OCI-LY1 (cell line): Measurements from ENCODE around the gene KIRREL3.
"Not testable (repeated sequence)": the region's sequence is repeated elsewhere in the genome, so short reads cannot be mapped to it uniquely, and the experiment has no call there.

ENCODE experiments used
- H2AFZ ChIP-seq: fragments of 200-600 bp; sonication (generic), shearing (Covaris generic); 2 replicates; pipeline ENCODE4 v1.6.0; 2014; ENCODE audit warnings: antibody characterized with exemption, mild to moderate bottlenecking, low read length
- H3F3A ChIP-seq: fragments of 200-600 bp; sonication (generic), shearing (Covaris generic); 2 replicates; pipeline ENCODE4 v1.6.0; 2014; ENCODE audit warnings: mild to moderate bottlenecking, antibody characterized with exemption, low read length, moderate library complexity; ENCODE audit not compliant: insufficient read depth
- H3K27ac ChIP-seq: fragments of 200-600 bp; sonication (generic); 2 replicates; pipeline ENCODE4 v1.5.1; 2014; ENCODE audit warnings: low read length, mixed run types, mild to moderate bottlenecking, low read depth; ENCODE audit not compliant: poor library complexity, severe bottlenecking
- H3K27me3 ChIP-seq: fragments of 200-600 bp; sonication (generic); 2 replicates; pipeline ENCODE4 v1.6.0; 2014; ENCODE audit warnings: antibody characterized with exemption, mild to moderate bottlenecking, low read length, moderate library complexity; ENCODE audit not compliant: insufficient read depth
- H3K36me3 ChIP-seq: fragments of 200-600 bp; sonication (generic); 2 replicates; pipeline ENCODE4 v1.6.1; 2014; ENCODE audit warnings: mild to moderate bottlenecking, antibody characterized with exemption, low read length, moderate library complexity, mixed read lengths; ENCODE audit not compliant: insufficient read depth
- H3K4me1 ChIP-seq: fragments of 200-600 bp; sonication (generic); 2 replicates; pipeline ENCODE4 v1.5.1; 2014; ENCODE audit warnings: mild to moderate bottlenecking, low read length, moderate library complexity; ENCODE audit not compliant: insufficient read depth, severe bottlenecking
- H3K4me2 ChIP-seq: fragments of 200-600 bp; sonication (generic), shearing (Covaris generic); 2 replicates; pipeline ENCODE4 v1.6.1; 2014; ENCODE audit warnings: low read length
- H3K4me3 ChIP-seq: fragments of 200-600 bp; sonication (generic); 2 replicates; pipeline ENCODE4 v1.5.1; 2014; ENCODE audit warnings: low read length, low read depth, mild to moderate bottlenecking, mixed read lengths; ENCODE audit not compliant: poor library complexity, severe bottlenecking
- H3K79me2 ChIP-seq: fragments of 200-600 bp; shearing (Covaris generic); 2 replicates; pipeline ENCODE4 v1.6.1; 2016; ENCODE audit warnings: mixed run types, low read length, mixed read lengths; ENCODE audit not compliant: insufficient read depth
- H3K9ac ChIP-seq: fragments of 200-600 bp; sonication (generic), shearing (Covaris generic); 2 replicates; pipeline ENCODE4 v1.6.1; 2014; ENCODE audit warnings: mild to moderate bottlenecking, low read length, mixed read lengths
- H3K9me2 ChIP-seq: fragments of 200-600 bp; sonication (generic), shearing (Covaris generic); 2 replicates; pipeline ENCODE4 v1.6.1; 2014; ENCODE audit warnings: low read depth, mild to moderate bottlenecking, low read length, mixed read lengths
- H3K9me3 ChIP-seq: fragments of 200-600 bp; shearing (Covaris generic); 2 replicates; pipeline ENCODE4 v1.6.1; 2014; ENCODE audit warnings: low read length, mixed read lengths
- H4K20me1 ChIP-seq: fragments of 200-600 bp; sonication (generic), shearing (Covaris generic); 2 replicates; pipeline ENCODE4 v1.6.0; 2016; ENCODE audit warnings: mild to moderate bottlenecking, low read length; ENCODE audit not compliant: insufficient read depth
- EZH2 ChIP-seq: fragments of 200-600 bp; sonication (generic), shearing (Covaris generic); IDR thresholded peaks from 2 replicates; pipeline ENCODE4 v1.8.0; 2017; ENCODE audit warnings: borderline replicate concordance, mixed run types, mild to moderate bottlenecking, antibody characterized with exemption, low read length, moderate library complexity, mixed read lengths
- TF ChIP-seq, protein P1 (sequence below): fragments of 200-600 bp; sonication (generic), shearing (Covaris generic); IDR thresholded peaks from 2 replicates; pipeline ENCODE4 v1.5.1; 2017; ENCODE audit warnings: mild to moderate bottlenecking, antibody characterized with exemption, low read length, moderate library complexity, mixed read lengths

Gene KIRREL3

DNA sequence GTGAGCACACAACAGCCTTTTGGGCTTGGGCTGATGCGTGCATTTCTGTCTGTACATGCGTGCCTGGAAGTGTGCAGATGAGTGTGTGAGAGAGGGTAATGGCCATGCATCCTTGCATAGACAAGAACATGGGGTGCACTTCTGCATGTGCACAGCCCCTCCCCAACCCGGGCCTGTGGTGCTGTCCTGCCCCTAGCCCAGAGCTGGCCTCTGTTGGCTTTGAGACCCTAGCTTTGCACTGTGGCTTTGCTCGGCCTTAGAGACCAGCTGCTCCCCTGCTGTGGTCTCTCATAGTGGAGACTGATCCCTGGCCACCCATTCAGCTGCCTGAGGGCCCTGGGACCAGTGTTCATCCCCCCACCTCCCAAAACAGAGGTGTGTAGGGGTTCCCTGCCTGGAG is 619.7 kb downstream of the KIRREL3 start:
- Histone ChIP-seq H3K4me2 (no peak overlapping the region), H2AFZ (no peak overlapping the region), H4K20me1 (no peaks in the 10 kb centered on the region), H3K4me1 (no peaks in the 10 kb centered on the region), H3K36me3 (no peaks in the 10 kb centered on the region), H3K27me3 (no peaks in the 10 kb centered on the region), H3F3A (no peaks in the 10 kb centered on the region), H3K9me2 (no peaks in the 10 kb centered on the region), H3K9ac (no peak overlapping the region), H3K27ac (no peak overlapping the region), H3K9me3 (no peaks in the 10 kb centered on the region), H3K79me2 (no peaks in the 10 kb centered on the region), H3K4me3 (no peak overlapping the region)
- TF ChIP-seq, protein P1, sequence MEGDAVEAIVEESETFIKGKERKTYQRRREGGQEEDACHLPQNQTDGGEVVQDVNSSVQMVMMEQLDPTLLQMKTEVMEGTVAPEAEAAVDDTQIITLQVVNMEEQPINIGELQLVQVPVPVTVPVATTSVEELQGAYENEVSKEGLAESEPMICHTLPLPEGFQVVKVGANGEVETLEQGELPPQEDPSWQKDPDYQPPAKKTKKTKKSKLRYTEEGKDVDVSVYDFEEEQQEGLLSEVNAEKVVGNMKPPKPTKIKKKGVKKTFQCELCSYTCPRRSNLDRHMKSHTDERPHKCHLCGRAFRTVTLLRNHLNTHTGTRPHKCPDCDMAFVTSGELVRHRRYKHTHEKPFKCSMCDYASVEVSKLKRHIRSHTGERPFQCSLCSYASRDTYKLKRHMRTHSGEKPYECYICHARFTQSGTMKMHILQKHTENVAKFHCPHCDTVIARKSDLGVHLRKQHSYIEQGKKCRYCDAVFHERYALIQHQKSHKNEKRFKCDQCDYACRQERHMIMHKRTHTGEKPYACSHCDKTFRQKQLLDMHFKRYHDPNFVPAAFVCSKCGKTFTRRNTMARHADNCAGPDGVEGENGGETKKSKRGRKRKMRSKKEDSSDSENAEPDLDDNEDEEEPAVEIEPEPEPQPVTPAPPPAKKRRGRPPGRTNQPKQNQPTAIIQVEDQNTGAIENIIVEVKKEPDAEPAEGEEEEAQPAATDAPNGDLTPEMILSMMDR = no peak
- no peak for TF ChIP-seq EZH2

DNA sequence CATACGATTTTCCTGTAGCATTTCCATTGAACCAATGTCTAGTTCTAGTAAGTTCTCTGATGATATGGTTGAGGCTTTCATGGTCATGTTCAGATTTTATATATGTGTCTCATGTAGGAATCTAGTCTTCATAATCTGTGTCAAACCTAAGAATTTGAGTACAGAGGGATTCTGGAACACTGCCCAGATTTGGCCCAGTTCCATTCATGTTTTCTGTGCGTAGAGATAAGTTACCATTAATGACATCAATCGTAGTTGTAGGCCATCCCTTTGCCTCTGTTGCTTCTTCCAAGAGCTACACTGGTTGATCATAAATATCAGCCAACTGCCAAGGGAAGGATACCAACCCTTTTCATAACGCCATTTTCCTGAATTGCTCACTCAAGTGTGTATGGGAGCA is 621.8 kb downstream of the KIRREL3 start:
- TF ChIP-seq, protein P1 = no peak
- TF ChIP-seq EZH2 = no peak
- no peak overlapping the region for H3K4me3 ChIP-seq
- no peak overlapping the region for H3K27ac ChIP-seq
- H3K27me3 ChIP-seq = no peaks in the 10 kb centered on the region
- no peaks in the 10 kb centered on the region for H3K4me1 ChIP-seq
- H3K4me2 ChIP-seq = no peak overlapping the region
- no peaks in the 10 kb centered on the region for H3K9me3 ChIP-seq
- no peaks in the 10 kb centered on the region for H4K20me1 ChIP-seq
- H3F3A ChIP-seq = no peaks in the 10 kb centered on the region
- no peaks in the 10 kb centered on the region for H3K36me3 ChIP-seq
- H3K79me2 ChIP-seq = no peaks in the 10 kb centered on the region
- no peaks in the 10 kb centered on the region for H3K9me2 ChIP-seq
- H3K9ac ChIP-seq = no peak overlapping the region
- H2AFZ ChIP-seq = no peak overlapping the region

DNA sequence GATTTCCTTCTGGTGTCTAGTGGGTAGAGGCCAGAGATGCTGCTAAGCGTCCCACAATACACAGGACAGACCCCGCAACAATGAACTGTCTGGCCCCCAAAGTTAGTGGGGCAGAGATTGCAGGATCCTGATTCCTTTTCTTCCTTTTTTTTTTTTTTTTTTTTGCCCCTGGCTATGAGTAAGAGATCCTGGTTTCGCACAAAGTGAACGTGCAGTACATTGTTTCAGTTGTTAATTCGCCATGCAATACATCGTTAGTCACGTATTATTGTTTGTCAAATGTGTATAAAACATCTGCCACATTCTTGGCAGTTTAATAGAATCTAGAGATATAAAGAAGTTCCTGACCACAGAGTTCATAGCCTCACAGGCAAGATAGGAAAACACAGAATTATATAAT is 624.8 kb downstream of the KIRREL3 start:
- Histone ChIP-seq H3K36me3 (no peaks in the 10 kb centered on the region), H3K27ac (no peak overlapping the region), H3K27me3 (no peaks in the 10 kb centered on the region), H3K4me2 (no peak overlapping the region), H3K79me2 (no peaks in the 10 kb centered on the region), H3K9ac (no peak overlapping the region), H3F3A (no peaks in the 10 kb centered on the region), H4K20me1 (no peaks in the 10 kb centered on the region), H3K9me2 (no peaks in the 10 kb centered on the region), H3K4me1 (no peaks in the 10 kb centered on the region), H3K9me3 (no peaks in the 10 kb centered on the region), H2AFZ (no peak overlapping the region), H3K4me3 (no peak overlapping the region)
- no peak for TF ChIP-seq EZH2
- TF ChIP-seq, protein P1 = no peak

DNA sequence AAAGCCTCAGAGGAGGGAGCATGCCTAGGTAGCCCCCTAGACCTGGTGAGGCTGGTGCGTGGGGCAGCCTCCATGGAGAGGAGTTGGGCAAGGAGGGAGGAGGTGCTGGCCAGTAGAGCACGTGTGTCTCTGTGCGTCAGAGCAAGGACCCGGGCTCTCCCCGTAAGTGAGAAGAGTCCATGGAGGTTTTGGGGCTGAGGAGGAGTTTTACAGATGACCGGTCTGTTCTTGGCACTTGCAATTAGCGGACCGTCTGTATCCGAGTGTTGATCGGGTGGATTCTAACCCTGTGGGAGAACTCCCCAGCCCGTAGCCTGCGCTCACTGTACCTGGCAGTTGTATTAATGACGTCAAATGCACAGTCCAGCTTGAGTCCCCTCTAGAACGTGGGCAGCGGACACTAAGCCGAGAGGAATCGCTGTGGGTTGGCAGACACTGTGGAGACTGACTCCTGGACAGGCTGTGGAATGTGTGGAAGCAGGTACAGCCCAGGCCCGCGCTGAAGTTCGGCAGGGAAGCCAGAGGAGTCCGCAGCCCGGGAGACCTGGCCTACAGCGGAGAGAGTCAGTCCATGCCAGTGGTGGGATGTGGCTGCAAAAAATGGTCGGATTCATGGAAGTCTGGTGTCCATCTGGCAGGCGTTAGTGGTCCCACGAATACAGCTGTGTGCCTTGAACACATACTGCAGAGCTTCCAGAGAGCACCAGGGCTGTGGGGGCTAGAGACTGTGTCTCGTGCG is 625.8 kb downstream of the KIRREL3 start:
- H3K9ac ChIP-seq, H3K4me2 ChIP-seq, H3K4me3 ChIP-seq, H3K36me3 ChIP-seq, H3F3A ChIP-seq, H3K79me2 ChIP-seq, H2AFZ ChIP-seq, H3K9me3 ChIP-seq, H3K4me1 ChIP-seq, H3K27me3 ChIP-seq, H4K20me1 ChIP-seq, H3K27ac ChIP-seq, H3K9me2 ChIP-seq: not testable (repeated sequence)

DNA sequence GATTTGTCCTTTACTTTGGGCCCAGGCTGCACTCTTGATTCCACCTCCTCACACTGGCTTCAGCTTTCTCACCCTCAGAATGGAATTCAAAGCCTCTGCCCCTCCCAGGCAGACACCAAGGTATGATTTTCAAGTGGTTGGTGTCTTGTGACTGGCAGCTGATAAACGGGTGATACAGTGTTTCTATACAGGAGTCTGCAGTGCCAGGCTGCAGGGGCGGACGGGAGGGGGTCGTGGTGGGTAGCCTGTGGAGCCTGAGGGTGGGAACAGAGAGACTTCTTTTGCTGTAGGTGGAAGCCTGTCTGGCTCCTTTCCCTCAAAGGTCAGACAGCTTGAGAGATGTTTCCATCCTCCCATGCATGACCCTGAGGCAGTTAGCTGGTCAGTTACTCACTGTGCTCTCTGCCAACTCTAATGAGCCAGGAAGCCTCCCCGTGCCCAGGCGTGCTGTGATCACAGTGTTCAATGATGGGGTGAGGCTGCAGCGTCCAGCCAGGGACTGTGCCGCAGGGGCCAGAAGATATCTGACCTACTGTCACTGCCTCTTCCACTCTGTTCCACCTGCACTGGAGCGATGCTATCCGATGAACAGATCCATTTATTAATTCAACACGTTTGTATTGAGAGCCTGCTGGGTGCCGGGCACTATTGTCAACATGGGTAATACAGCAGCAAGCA is 627.0 kb downstream of the KIRREL3 start:
- H3K4me1 ChIP-seq, H3F3A ChIP-seq, H3K4me3 ChIP-seq, H2AFZ ChIP-seq, H3K79me2 ChIP-seq, H3K27me3 ChIP-seq, H3K36me3 ChIP-seq, H3K27ac ChIP-seq, H3K9me2 ChIP-seq, H3K9ac ChIP-seq, H3K9me3 ChIP-seq, H3K4me2 ChIP-seq, H4K20me1 ChIP-seq: not testable (repeated sequence)
